ENCODE measurements around the gene ARHGAP22.

Gene ARHGAP22

DNA sequence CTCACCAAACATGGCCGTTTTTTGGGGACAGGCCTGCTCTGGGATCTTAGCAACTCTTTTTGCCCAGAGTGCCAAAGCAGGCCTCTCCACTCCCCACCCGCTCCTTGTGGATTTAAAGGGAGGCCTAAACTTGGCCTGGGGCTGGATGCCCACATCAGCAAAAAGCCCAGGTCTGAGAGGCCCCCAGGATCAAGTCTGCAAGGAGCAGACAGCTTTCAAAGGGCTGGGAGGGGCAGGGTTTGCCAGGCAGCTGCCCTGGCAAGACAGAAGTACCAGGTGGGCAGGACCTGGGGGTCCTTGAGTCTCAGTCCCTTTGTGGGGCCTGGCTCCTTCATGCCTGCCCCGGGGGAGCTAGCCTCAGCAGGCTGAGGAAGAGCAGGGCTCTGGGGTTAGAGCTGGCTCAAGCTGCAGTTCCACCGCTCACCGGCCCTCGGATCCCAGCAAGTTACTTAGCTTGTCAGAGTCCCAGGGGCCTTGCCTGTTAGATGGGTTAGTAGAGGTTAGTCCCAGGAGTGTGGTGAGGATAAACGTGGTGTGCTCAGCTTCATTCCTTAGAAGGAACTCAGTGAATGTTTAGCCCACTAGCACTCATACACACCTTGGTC is 56.2 kb downstream of the ARHGAP22 start:
- H3K36me3 Mint-ChIP-seq (ENCODE audit: low read depth): no peaks in the 10 kb centered on the region
- H3K27ac Mint-ChIP-seq: no peak overlapping the region
- no peaks in the 10 kb centered on the region for H3K4me1 Mint-ChIP-seq (ENCODE audit: low read depth)
- H3K27me3 Mint-ChIP-seq: no peaks in the 10 kb centered on the region
- no peaks in the 10 kb centered on the region for H3K9me3 Mint-ChIP-seq
- H3K4me3 Mint-ChIP-seq: no peak overlapping the region

DNA sequence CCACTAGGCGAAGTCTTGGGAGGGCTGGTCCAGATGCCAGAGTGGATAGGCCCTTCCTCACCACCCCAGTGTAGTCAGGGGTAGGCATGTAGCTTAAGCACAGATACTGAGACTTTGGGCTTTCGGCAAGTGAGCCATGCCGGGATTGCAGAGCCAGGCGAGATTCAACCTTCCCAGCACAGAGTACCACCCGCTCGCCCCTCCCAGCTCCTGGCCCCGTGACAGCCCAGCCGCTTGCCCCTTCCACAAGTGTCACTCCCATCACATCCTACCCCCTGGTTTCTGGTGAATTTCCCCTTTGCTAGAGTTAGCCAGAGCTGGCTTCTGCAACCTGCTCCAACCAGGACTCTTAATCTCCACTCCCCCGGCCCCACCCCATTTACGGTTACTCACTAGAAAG is 56.9 kb downstream of the ARHGAP22 start:
- H3K4me3 Mint-ChIP-seq: no peak overlapping the region
- H3K4me1 Mint-ChIP-seq (ENCODE audit: low read depth): no peaks in the 10 kb centered on the region
- H3K27ac Mint-ChIP-seq: no peak overlapping the region
- H3K9me3 Mint-ChIP-seq: no peaks in the 10 kb centered on the region
- H3K36me3 Mint-ChIP-seq (ENCODE audit: low read depth): no peaks in the 10 kb centered on the region
- no peaks in the 10 kb centered on the region for H3K27me3 Mint-ChIP-seq

DNA sequence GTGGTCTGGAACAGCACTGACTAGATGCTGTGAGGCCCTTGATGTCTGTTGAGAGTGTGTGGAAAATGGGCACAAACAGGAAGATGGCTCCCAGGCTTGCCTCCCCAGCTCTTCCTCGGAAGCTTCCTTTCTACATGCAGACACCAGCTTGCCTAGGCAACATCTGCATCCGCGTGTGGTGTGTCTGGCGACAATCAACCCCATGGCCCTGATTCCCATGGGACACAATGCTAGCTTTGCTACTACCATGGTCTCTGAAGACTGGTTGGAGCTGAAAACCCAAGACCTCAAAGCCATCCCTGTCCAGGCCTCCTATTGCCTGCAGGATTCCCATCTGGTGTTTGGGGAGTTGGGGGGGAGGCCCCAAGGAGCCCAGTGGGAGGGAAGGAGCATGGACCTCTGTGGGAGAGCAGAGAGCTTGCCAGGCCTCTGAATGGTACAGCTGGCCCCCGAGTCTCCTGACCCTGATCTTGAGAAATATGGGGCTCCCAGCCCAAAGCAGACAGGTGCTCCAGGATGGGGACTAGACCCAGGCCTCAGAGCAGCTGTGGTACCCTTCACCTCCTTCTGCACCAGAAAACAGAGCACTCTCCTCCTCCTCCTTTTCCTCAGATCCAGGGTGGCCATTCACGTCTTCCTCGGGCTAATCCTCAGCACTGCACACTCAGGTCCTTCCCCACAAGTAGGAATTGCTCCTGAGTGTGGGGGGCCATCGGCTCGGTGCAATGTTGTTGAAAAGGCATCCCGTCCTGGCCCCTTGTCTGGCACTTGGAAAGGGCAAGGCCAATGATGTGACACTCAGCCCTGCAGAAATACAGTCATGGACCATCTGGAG is 57.6 kb downstream of the ARHGAP22 start:
- no peaks in the 10 kb centered on the region for H3K27me3 Mint-ChIP-seq
- H3K27ac Mint-ChIP-seq: no peak overlapping the region
- no peaks in the 10 kb centered on the region for H3K36me3 Mint-ChIP-seq (ENCODE audit: low read depth)
- no peaks in the 10 kb centered on the region for H3K4me1 Mint-ChIP-seq (ENCODE audit: low read depth)
- no peaks in the 10 kb centered on the region for H3K9me3 Mint-ChIP-seq
- H3K4me3 Mint-ChIP-seq: no peak overlapping the region

DNA sequence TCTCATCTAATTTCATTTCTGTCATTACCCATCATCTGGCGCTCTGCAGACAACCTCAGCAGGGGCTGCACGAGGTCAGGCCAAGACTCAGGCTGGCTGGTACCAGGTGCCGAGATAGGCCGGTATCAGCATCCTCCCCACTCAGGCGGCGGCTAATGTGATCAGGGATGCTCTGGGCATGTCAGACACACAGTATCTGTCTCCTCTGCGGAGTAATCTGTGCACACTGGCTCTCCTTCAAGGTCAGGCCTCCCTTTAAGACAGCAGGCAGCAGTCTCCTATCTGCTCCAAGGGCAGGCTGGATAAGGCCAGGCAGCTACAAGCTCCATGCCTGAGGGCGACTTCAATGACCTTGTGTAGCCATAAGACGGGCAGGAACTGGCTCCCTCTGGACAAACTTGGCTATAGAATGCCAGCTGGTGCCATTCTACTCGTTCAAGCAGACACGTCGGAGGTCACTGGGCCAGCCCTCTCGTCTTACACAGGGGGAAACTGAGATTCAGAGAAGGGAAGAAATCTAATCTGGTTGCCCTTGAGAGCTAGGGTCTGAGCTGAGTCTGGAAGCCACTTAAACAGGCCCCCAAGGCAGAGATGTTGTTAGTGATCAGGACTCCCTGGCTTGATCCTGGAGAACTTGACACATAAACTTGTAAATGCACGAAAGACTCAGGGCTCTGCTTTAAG is 59.3 kb downstream of the ARHGAP22 start:
- no peaks in the 10 kb centered on the region for H3K27me3 Mint-ChIP-seq
- no peak overlapping the region for H3K4me3 Mint-ChIP-seq
- no peaks in the 10 kb centered on the region for H3K36me3 Mint-ChIP-seq (ENCODE audit: low read depth)
- H3K4me1 Mint-ChIP-seq (ENCODE audit: low read depth): no peaks in the 10 kb centered on the region
- H3K27ac Mint-ChIP-seq: no peak overlapping the region
- no peaks in the 10 kb centered on the region for H3K9me3 Mint-ChIP-seq

GRCh38 chr10:48543182-48543844 is 61.6 kb downstream of the ARHGAP22 start:
- Mint-ChIP-seq H3K36me3 (ENCODE audit: low read depth) (no peaks in the 10 kb centered on the region), H3K27ac (no peak overlapping the region), H3K27me3 (no peaks in the 10 kb centered on the region), H3K4me3 (no peak overlapping the region), H3K4me1 (ENCODE audit: low read depth) (no peaks in the 10 kb centered on the region), H3K9me3 (no peaks in the 10 kb centered on the region)

- H3K27ac Mint-ChIP-seq: no peak overlapping the region
- H3K4me1 Mint-ChIP-seq (ENCODE audit: low read depth): no peaks in the 10 kb centered on the region
- H3K9me3 Mint-ChIP-seq: no peaks in the 10 kb centered on the region
- H3K4me3 Mint-ChIP-seq: no peak overlapping the region
- H3K36me3 Mint-ChIP-seq (ENCODE audit: low read depth): no peaks in the 10 kb centered on the region
- no peaks in the 10 kb centered on the region for H3K27me3 Mint-ChIP-seq
Observed at GRCh38 chr10:48542471-48543181, 62.2 kb downstream of the ARHGAP22 start.

- no peaks in the 10 kb centered on the region for H3K4me1 Mint-ChIP-seq (ENCODE audit: low read depth)
- H3K27me3 Mint-ChIP-seq: no peaks in the 10 kb centered on the region
- no peaks in the 10 kb centered on the region for H3K9me3 Mint-ChIP-seq
- H3K36me3 Mint-ChIP-seq (ENCODE audit: low read depth): no peaks in the 10 kb centered on the region
- H3K27ac Mint-ChIP-seq: no peak overlapping the region
- no peak overlapping the region for H3K4me3 Mint-ChIP-seq
Observed at GRCh38 chr10:48541144-48541795, 63.6 kb downstream of the ARHGAP22 start.

- no peaks in the 10 kb centered on the region for H3K36me3 Mint-ChIP-seq (ENCODE audit: low read depth)
- H3K27ac Mint-ChIP-seq: no peak overlapping the region
- H3K27me3 Mint-ChIP-seq: no peaks in the 10 kb centered on the region
- H3K4me3 Mint-ChIP-seq: no peak overlapping the region
- H3K9me3 Mint-ChIP-seq: no peaks in the 10 kb centered on the region
- H3K4me1 Mint-ChIP-seq (ENCODE audit: low read depth): no peaks in the 10 kb centered on the region
Observed at GRCh38 chr10:48538611-48539010, 66.3 kb downstream of the ARHGAP22 start.

DNA sequence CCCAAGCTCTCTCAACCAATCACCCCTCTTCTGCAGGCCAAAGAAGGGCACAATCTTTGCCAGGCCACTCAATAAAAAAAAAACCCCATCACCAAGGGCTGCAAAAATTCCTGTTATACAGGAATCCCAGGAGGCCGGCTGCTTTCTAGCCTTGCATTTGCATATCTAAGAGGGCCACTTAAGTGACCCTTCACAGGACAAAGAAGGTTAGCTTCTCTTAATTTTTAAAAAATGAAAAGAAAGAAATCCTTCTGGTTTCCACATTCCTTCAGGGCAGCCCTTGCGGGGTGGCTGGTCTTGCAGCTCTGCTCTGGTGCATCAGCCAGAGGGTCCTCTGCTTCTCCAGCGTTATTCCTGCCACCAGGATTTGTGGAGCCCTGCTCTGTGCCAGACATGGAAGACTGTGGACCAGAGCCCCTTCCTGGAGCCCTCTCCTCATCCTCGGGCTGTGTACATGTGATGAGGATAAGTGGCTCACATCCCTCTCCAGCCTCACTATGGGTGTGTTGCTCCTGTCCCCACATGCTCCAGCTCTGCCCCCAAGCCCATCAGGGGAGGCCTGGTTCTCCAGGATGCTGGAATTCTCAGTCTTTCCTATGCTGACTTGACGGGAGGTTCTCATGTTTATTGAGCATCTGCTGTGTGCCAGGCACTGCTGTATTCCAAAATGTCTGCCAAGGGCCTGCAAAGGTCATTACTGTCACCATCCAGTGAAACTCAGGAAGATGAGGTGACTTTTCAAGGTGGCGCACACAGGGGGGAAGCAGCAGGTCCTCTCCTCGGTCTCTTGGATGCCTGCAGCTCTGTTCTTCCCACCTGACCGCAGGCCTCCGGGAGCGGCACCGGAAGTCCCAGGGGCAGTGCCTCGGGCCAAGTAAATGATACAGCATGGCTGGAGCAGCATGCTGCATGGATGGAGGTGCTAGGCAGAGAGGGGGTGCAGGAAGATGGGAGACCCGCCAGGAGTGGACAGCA is 67.7 kb downstream of the ARHGAP22 start:
- Mint-ChIP-seq H3K36me3 (ENCODE audit: low read depth) (no peaks in the 10 kb centered on the region), H3K4me1 (ENCODE audit: low read depth) (no peaks in the 10 kb centered on the region), H3K9me3 (no peaks in the 10 kb centered on the region), H3K27ac (no peak overlapping the region), H3K4me3 (no peak overlapping the region), H3K27me3 (peaks cover 3% of the 10 kb centered on the region)

DNA sequence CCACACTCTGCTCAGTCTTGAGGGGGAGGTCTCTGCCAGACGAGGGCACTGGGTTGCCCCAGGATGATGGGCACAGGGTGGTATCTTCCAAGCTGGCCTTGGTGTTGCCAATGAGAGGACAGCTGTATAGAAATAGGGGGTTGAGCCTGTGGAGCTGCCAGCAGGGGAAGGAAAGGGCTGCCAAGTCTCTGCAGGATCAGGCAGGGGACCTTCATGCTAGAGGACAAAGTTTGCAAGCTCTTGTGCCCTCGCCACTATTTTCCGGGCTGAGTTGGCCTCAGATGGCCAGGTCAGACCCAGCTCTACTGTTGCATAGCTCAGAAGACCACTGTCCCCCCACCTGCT is 68.7 kb downstream of the ARHGAP22 start:
- Mint-ChIP-seq H3K27me3 (peaks cover 3% of the 10 kb centered on the region), H3K36me3 (ENCODE audit: low read depth) (no peaks in the 10 kb centered on the region), H3K9me3 (no peaks in the 10 kb centered on the region), H3K27ac (no peak overlapping the region), H3K4me3 (no peak overlapping the region), H3K4me1 (ENCODE audit: low read depth) (no peaks in the 10 kb centered on the region)

DNA sequence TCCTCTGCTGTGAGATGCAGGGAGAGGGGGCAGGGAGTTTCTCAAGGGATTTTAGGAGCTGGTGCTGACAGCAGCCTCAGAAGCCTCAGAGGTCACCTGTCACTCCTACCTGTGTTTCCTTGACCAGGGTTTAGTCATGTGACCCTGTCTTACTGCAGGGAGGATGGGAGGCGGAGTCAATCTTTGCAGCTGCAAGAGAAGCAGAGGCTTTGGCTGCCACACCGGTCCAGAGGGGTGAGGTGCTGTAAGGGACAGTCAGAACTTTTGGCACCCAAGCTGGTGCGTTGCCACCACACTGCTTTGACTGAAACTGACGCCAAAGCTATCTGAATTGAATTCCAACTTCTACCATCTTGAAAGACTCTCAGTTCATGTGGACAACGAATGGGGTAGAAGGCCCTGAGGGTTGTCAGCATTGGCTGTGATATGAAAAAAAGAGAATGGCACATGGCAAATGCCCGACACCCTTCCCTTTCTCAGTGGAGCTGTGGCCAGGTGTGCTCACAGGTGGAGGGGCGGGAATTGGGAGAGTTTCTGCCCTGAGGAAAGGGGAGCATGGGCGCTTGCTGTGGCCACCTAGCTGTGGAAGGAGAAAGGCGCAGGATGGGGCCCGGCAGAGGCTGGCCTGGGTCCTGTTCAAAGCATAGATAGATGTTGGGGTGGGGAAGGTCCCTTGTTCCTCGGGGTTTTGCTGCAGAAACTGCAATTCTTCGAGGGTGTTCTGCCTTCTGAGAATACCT is 69.3 kb downstream of the ARHGAP22 start:
- Mint-ChIP-seq H3K27me3 (peaks cover 3% of the 10 kb centered on the region), H3K4me1 (ENCODE audit: low read depth) (no peaks in the 10 kb centered on the region), H3K36me3 (ENCODE audit: low read depth) (no peaks in the 10 kb centered on the region), H3K4me3 (no peak overlapping the region), H3K27ac (no peak overlapping the region), H3K9me3 (no peaks in the 10 kb centered on the region)

- no peaks in the 10 kb centered on the region for H3K9me3 Mint-ChIP-seq
- H3K36me3 Mint-ChIP-seq (ENCODE audit: low read depth): no peaks in the 10 kb centered on the region
- no peak overlapping the region for H3K4me3 Mint-ChIP-seq
- H3K4me1 Mint-ChIP-seq (ENCODE audit: low read depth): no peaks in the 10 kb centered on the region
- no peak overlapping the region for H3K27ac Mint-ChIP-seq
- H3K27me3 Mint-ChIP-seq: peaks cover 3% of the 10 kb centered on the region
Observed at GRCh38 chr10:48533951-48534720, 70.7 kb downstream of the ARHGAP22 start.
